ENCODE results near the gene TMEM120A. TPM values are rescaled to one million over a fixed set of nuclear protein-coding genes. Genes with fewer than 3 reads are reported as not detected.

TMEM120A gene
- total RNA-seq, 1 experiment from 2014 or later: 18.9 TPM

- H3K4me3 ChIP-seq (ENCODE audit: low read depth, low read length, poor library complexity, severe bottlenecking): no peak overlapping the region
- H3K4me1 ChIP-seq (ENCODE audit: insufficient read depth, low read length, poor library complexity, severe bottlenecking): no peaks in the 10 kb centered on the region
- H3K27me3 ChIP-seq (replicated peaks; ENCODE audit: insufficient read depth, low read depth, low read length, poor library complexity): no peaks in the 10 kb centered on the region
- no peaks in the 10 kb centered on the region for H3K9me3 ChIP-seq (ENCODE audit: low read depth, low read length, poor library complexity, severe bottlenecking)
- BruUV-seq (replicated peaks): no TSS peak
- CTCF ChIA-PET: no interaction called here
- TF ChIP-seq CTCF (conservative IDR thresholded peaks at IDR 0.05; ENCODE audit: low read depth, low read length): no peak
- TF ChIP-seq EZH2 (IDR thresholded peaks at IDR 0.05; ENCODE audit: borderline replicate concordance, low read depth, low read length, poor library complexity, severe bottlenecking): no peak
- no peak overlapping the region for H3K27ac ChIP-seq (ENCODE audit: low read depth, low read length, poor library complexity, severe bottlenecking)
- no peak for DNase-seq (ENCODE audit: low spot score)
- no peaks in the 10 kb centered on the region for H3K36me3 ChIP-seq (ENCODE audit: insufficient read depth, low read length, poor library complexity, severe bottlenecking)
- intact Hi-C loops (cut with micrococcal nuclease; ENCODE audit: unreplicated experiment): no loop called here
- POLR2A ChIA-PET (ENCODE audit: low non-redundant PET): no interaction called here
Measured at GRCh38 chr7:75944507-75944906, 49.9 kb downstream of the TMEM120A start.

- no peaks in the 10 kb centered on the region for H3K36me3 ChIP-seq (ENCODE audit: insufficient read depth, low read length, poor library complexity, severe bottlenecking)
- H3K27me3 ChIP-seq (replicated peaks; ENCODE audit: insufficient read depth, low read depth, low read length, poor library complexity): no peaks in the 10 kb centered on the region
- ChIA-PET POLR2A (ENCODE audit: low non-redundant PET) (no interaction called here), CTCF (no interaction called here)
- TF ChIP-seq EZH2 (IDR thresholded peaks at IDR 0.05; ENCODE audit: borderline replicate concordance, low read depth, low read length, poor library complexity, severe bottlenecking) (no peak), CTCF (conservative IDR thresholded peaks at IDR 0.05; ENCODE audit: low read depth, low read length) (no peak)
- no peaks in the 10 kb centered on the region for H3K4me1 ChIP-seq (ENCODE audit: insufficient read depth, low read length, poor library complexity, severe bottlenecking)
- BruUV-seq (replicated peaks): no TSS peak
- no peak for DNase-seq (ENCODE audit: low spot score)
- no peak overlapping the region for H3K27ac ChIP-seq (ENCODE audit: low read depth, low read length, poor library complexity, severe bottlenecking)
- H3K9me3 ChIP-seq (ENCODE audit: low read depth, low read length, poor library complexity, severe bottlenecking): no peaks in the 10 kb centered on the region
- H3K4me3 ChIP-seq (ENCODE audit: low read depth, low read length, poor library complexity, severe bottlenecking): no peak overlapping the region
- intact Hi-C loops (cut with micrococcal nuclease; ENCODE audit: unreplicated experiment): no loop called here
Measured at GRCh38 chr7:75943864-75944263, 50.5 kb downstream of the TMEM120A start.

DNA sequence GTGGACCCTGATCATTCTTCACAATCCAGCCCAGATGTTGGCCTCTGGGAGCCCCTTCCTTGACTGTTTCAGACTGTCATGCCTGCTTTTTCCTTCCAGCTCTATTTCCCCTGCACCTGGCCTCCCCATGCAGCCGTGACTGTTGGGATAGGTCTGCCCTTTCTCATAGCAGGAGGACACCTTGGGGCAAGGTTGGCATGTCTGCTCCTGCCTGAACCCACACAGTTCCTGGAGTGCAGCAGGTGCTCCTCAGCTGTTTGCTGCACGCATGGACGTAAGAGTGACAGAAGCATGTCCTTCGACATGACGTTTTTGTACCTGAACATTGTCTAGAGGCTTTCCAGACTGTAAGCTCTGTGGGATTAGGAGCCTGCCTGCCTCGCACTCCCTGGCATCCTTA lies 55.5 kb downstream of the TMEM120A start:
- BruUV-seq (replicated peaks): no TSS peak
- H3K36me3 ChIP-seq (ENCODE audit: insufficient read depth, low read length, poor library complexity, severe bottlenecking): no peaks in the 10 kb centered on the region
- intact Hi-C loops (cut with micrococcal nuclease; ENCODE audit: unreplicated experiment): no loop called here
- ChIA-PET POLR2A (ENCODE audit: low non-redundant PET) (no interaction called here), CTCF (interaction anchor here (0.8 kb wide), 1 partner anchor 37 kb away, joined by 4 read pairs; no protein-coding TSS in a partner anchor)
- no peak overlapping the region for H3K4me3 ChIP-seq (ENCODE audit: low read depth, low read length, poor library complexity, severe bottlenecking)
- no peak for TF ChIP-seq CTCF (conservative IDR thresholded peaks at IDR 0.05; ENCODE audit: low read depth, low read length)
- TF ChIP-seq EZH2 (IDR thresholded peaks at IDR 0.05; ENCODE audit: borderline replicate concordance, low read depth, low read length, poor library complexity, severe bottlenecking): no peak
- no peaks in the 10 kb centered on the region for H3K9me3 ChIP-seq (ENCODE audit: low read depth, low read length, poor library complexity, severe bottlenecking)
- H3K27ac ChIP-seq (ENCODE audit: low read depth, low read length, poor library complexity, severe bottlenecking): no peak overlapping the region
- peaks cover 4% of the 10 kb centered on the region for H3K4me1 ChIP-seq (ENCODE audit: insufficient read depth, low read length, poor library complexity, severe bottlenecking)
- no peaks in the 10 kb centered on the region for H3K27me3 ChIP-seq (replicated peaks; ENCODE audit: insufficient read depth, low read depth, low read length, poor library complexity)
- no peak for DNase-seq (ENCODE audit: low spot score)

Data from A673 (cell line).